Smooth muscle cell (in vitro differentiated cells): Measurements from ENCODE around the gene DMP1. TPM values are rescaled to one million over a fixed set of nuclear protein-coding genes. Genes with fewer than 3 reads are reported as not detected.

Source experiments
- polyA plus RNA-seq: library from polyadenylated mRNA; unstranded; fragments of >200 nt; fragmentation: Nextera tagmentation; extraction: Ambion mirVana; gene quantifications from 2 replicates; pipeline ENCODE4 v1.2.1, GENCODE V29; 2016
- total RNA-seq: library from RNA; depleted of rRNA; stranded (reverse); fragments of >200 nt; gene quantifications from 2 replicates; pipeline ENCODE4 v1.2.3, GENCODE V29; 2014

The DMP1 gene
- total and polyA plus RNA-seq, 2 experiments from 2014 or later, result not detected

Other genes with a start within 250 kb of the DMP1 start
- 8.0 and 10.5 TPM in 2 replicates for gene NUDT9, start 227.7 kb upstream of the DMP1 start, total RNA-seq
- gene NUDT9, start 227.7 kb upstream of the DMP1 start, polyA plus RNA-seq, result 20.7 and 26.5 TPM in 2 replicates
- gene SPARCL1, start 120.9 kb upstream of the DMP1 start, total RNA-seq, result not detected in 2 replicates
- gene SPARCL1, start 120.9 kb upstream of the DMP1 start, polyA plus RNA-seq, result not detected in 2 replicates
- not detected in 2 replicates for gene DSPP, start 41.8 kb upstream of the DMP1 start, total RNA-seq
- not detected in 2 replicates for gene DSPP, start 41.8 kb upstream of the DMP1 start, polyA plus RNA-seq
- gene IBSP, start 149.3 kb downstream of the DMP1 start, total RNA-seq, result not detected in 2 replicates
- gene IBSP, start 149.3 kb downstream of the DMP1 start, polyA plus RNA-seq, result not detected in 2 replicates
- gene MEPE, start 182.7 kb downstream of the DMP1 start, total RNA-seq, result not detected in 2 replicates
- 0.63 TPM in 1 of 2 replicates, not detected in the other for gene MEPE, start 182.7 kb downstream of the DMP1 start, polyA plus RNA-seq